ENCODE data around the gene KCNC1. TPM values are rescaled to one million over a fixed set of nuclear protein-coding genes. Genes with fewer than 3 reads are reported as not detected.

Gene KCNC1
- total RNA-seq, 1 experiment from 2014 or later = not detected

DNA sequence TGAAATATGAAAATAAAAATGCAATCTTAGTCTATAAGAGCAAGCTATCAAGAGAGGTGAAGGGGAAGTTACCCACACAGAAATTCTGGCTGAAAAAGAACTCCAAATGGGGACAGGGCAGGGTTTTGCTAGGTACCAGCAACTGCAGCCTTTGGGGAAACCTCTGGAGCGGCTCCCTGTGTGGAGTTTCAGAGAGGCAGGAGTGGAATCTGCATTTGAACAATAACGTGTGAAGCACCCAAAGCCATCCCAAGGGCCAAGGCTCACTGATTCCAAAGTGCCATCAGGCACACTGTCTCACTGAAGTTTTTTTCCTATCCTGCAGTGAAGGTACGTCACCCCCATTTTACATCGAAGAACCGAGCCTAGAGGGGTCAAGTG, 87.8 kb downstream of the KCNC1 start:
- DNase-seq (ENCODE audit: low read depth) = no peak

DNA sequence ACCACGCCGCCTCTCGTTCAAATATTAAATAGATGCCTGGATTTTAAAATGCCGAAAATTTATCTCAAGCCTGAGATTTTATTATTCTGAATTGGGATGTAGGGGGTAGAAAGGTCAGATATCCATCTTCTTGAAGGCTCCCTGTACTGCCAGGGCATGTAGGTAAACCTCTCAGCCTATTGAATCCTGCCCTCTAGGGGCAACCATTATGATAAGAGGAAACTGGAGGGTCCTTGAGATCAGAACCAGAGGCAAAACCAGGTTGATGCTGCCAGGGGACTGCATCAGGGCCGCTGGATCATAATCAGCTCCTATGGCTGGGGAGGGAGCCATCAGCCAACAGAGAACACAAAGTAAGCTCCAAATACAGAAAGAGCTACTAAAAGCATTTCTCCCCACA, 92.4 kb downstream of the KCNC1 start:
- peak; percentile 18 for DNase-seq (ENCODE audit: low read depth)

- DNase-seq (ENCODE audit: low read depth) = no peak
Observed at GRCh38 chr11:17828311-17828751, 93.8 kb downstream of the KCNC1 start.

GRCh38 chr11:17831228-17831627, 96.6 kb downstream of the KCNC1 start:
- DNase-seq (ENCODE audit: low read depth) = no peak

GRCh38 chr11:17831883-17832282, 97.3 kb downstream of the KCNC1 start:
- no peak for DNase-seq (ENCODE audit: low read depth)

Other genes with a start within 250 kb of the KCNC1 start
- gene USH1C, start 190.4 kb upstream of the KCNC1 start, total RNA-seq (2014; rRNA removed; shearing (Covaris generic)) = not detected in 2 replicates
- gene OTOG, start 187.5 kb upstream of the KCNC1 start, total RNA-seq (2014; rRNA removed; shearing (Covaris generic)) = not detected in 2 replicates
- 0.05 and 0.12 TPM in 2 replicates for gene MYOD1, start 15.2 kb upstream of the KCNC1 start, total RNA-seq (2014; rRNA removed; shearing (Covaris generic))

Measured in M059J (cell line).